HCT116 (cell line): ENCODE data around the gene TBC1D14. TPM values are rescaled to one million over a fixed set of nuclear protein-coding genes. Genes with fewer than 3 reads are reported as not detected.
"Not testable (repeated sequence)": the region's sequence is repeated elsewhere in the genome, so short reads cannot be mapped to it uniquely, and the experiment has no call there.

Experiments used
- ATAC-seq: fragments of 200-7000 bp; cut with Tn5 transposase; 2 replicates; pipeline ENCODE4 v1.9.1; 2020; ENCODE audit warnings: mild to moderate bottlenecking, moderate library complexity
- BruUV-seq: library from RNA; stranded (reverse); fragments of 400-500 nt; replicated peaks from 2 replicates; lab custom pipeline; 2021; lab: Mats Ljungman, UMichigan
- CTCF ChIA-PET: fragments of 300-600 bp; sonication (Branson Sonifier 250); formaldehyde crosslinking; loops from one replicate; lab custom pipeline; 2021; ENCODE audit warnings: antibody characterized with exemption; lab: Charles Lee
- POLR2A ChIA-PET: fragments of 300-600, 350-600 bp; sonication (Branson Sonifier 250); formaldehyde crosslinking; loops from one replicate; lab custom pipeline; 2021; ENCODE audit warnings: antibody characterized with exemption; lab: Charles Lee
- RAD21 ChIA-PET, 2 experiments: fragments of 300-600 bp; sonication (Branson Sonifier 250); formaldehyde crosslinking; loops; one replicate each; lab custom pipeline; 2023; ENCODE audit warnings: low total read pairs in 2 of 2; ENCODE audit not compliant: uncharacterized antibody in 2 of 2, unreplicated experiment in 2 of 2, low non-redundant PET in 1 of 2; lab: Charles Lee
- DNase-seq: peaks from one replicate; pipeline ENCODE4 v3.0.0-alpha.2; 2010; ENCODE audit warnings: low read depth, low spot score
- H2AFZ ChIP-seq: fragments of 200-600 bp; shearing (Covaris generic), sonication (generic); 2 replicates; pipeline ENCODE4 v1.6.1; 2017; ENCODE audit warnings: low read depth, mixed run types, mixed read lengths, antibody characterized with exemption, low read length; ENCODE audit not compliant: poor library complexity, severe bottlenecking
- H3K27ac ChIP-seq: 2 replicates; pipeline ENCODE4 v1.5.1; 2012; ENCODE audit warnings: low read depth, low read length
- H3K27me3 ChIP-seq: fragments of 200-600 bp; sonication (generic); 2 replicates; pipeline ENCODE4 v1.6.1; 2016; ENCODE audit warnings: mixed run types, low read length, mixed read lengths; ENCODE audit not compliant: insufficient read depth
- H3K36me3 ChIP-seq, 2 experiments: fragments of 200-500 bp in 1 of 2; fragments of 200-600 bp in 1 of 2; sonication (Bioruptor generic) in 1 of 2; sonication (generic) in 1 of 2; 2 replicates each; pipeline versions ENCODE4 v1.5.1 to v1.6.1; 2014 to 2016; ENCODE audit warnings: low read length in 2 of 2, inconsistent platforms in 1 of 2, mixed read lengths in 1 of 2, mixed run types in 1 of 2; ENCODE audit not compliant: insufficient read depth in 2 of 2, control insufficient read depth in 1 of 2
- H3K4me1 ChIP-seq, 2 experiments: fragments of 200-600 bp in 1 of 2; sonication (generic) in 1 of 2; 2 replicates each; pipeline versions ENCODE4 v1.5.1 to v1.6.1; 2012 to 2017; ENCODE audit warnings: low read length in 2 of 2, inconsistent platforms in 1 of 2, mild to moderate bottlenecking in 1 of 2, mixed read lengths in 1 of 2, mixed run types in 1 of 2, moderate library complexity in 1 of 2; ENCODE audit not compliant: insufficient read depth in 2 of 2, control insufficient read depth in 1 of 2
- H3K4me2 ChIP-seq: fragments of 200-600 bp; sonication (generic); 2 replicates; pipeline ENCODE4 v1.6.1; 2017; ENCODE audit warnings: mixed run types, low read length, mixed read lengths
- H3K4me3 ChIP-seq, 2 experiments: fragments of 200-600 bp in 1 of 2; sonication (generic) in 1 of 2; replicated peaks in 1 of 2; 2 replicates each; pipeline ENCODE4 v1.5.1; 2011 to 2016; ENCODE audit warnings: low read length in 2 of 2, control low read depth in 1 of 2, low read depth in 1 of 2, mild to moderate bottlenecking in 1 of 2, mixed read lengths in 1 of 2, mixed run types in 1 of 2
- H3K79me2 ChIP-seq: fragments of 200-600 bp; sonication (generic); 2 replicates; pipeline ENCODE4 v1.6.1; 2017; ENCODE audit warnings: mild to moderate bottlenecking, mixed run types, low read length, moderate library complexity, mixed read lengths; ENCODE audit not compliant: insufficient read depth
- H3K9ac ChIP-seq: fragments of 200-600 bp; sonication (generic); 2 replicates; pipeline ENCODE4 v1.6.1; 2016; ENCODE audit warnings: low read length, mixed read lengths
- H3K9me2 ChIP-seq: fragments of 200-600 bp; sonication (generic), shearing (Covaris generic); 2 replicates; pipeline ENCODE4 v1.6.1; 2017; ENCODE audit warnings: mixed run types, mild to moderate bottlenecking, moderate library complexity; ENCODE audit not compliant: insufficient read depth
- H3K9me3 ChIP-seq, 2 experiments: fragments of 200-500 bp in 1 of 2; fragments of 200-600 bp in 1 of 2; sonication (Bioruptor generic) in 1 of 2; sonication (generic) in 1 of 2; 2 replicates each; pipeline ENCODE4 v1.6.1; 2014 to 2017; ENCODE audit warnings: low read length in 2 of 2, mixed read lengths in 2 of 2, inconsistent platforms in 1 of 2, low read depth in 1 of 2, mild to moderate bottlenecking in 1 of 2, mixed run types in 1 of 2, moderate library complexity in 1 of 2; ENCODE audit not compliant: control insufficient read depth in 1 of 2, insufficient read depth in 1 of 2
- H4K20me1 ChIP-seq: fragments of 200-600 bp; sonication (generic), shearing (Covaris generic); 2 replicates; pipeline ENCODE4 v1.6.1; 2017; ENCODE audit warnings: mixed run types, mild to moderate bottlenecking, moderate library complexity; ENCODE audit not compliant: insufficient read depth
- CTCF ChIP-seq, 3 experiments: fragments of 200-600 bp in 1 of 3; sonication (generic) in 1 of 3; IDR thresholded peaks in 2 of 3; conservative IDR thresholded peaks in 1 of 3; 2 replicates each; pipeline ENCODE4 v1.5.1; 2012 to 2017; ENCODE audit warnings: low read depth in 2 of 3, low read length in 2 of 3, antibody characterized with exemption in 1 of 3, borderline replicate concordance in 1 of 3, control low read depth in 1 of 3, mild to moderate bottlenecking in 1 of 3, mixed read lengths in 1 of 3, mixed run types in 1 of 3, moderate library complexity in 1 of 3; ENCODE audit not compliant: insufficient read depth in 1 of 3
- EZH2phosphoT487 ChIP-seq: fragments of 200-600 bp; IDR thresholded peaks from 2 replicates; pipeline ENCODE4 v1.6.1; 2018; ENCODE audit warnings: antibody characterized with exemption, borderline replicate concordance
- RAD21 ChIP-seq: IDR thresholded peaks from 2 replicates; pipeline ENCODE4 v1.6.1; 2012; ENCODE audit warnings: low read depth, mild to moderate bottlenecking
- SP1 ChIP-seq: IDR thresholded peaks from 2 replicates; pipeline ENCODE4 v1.6.1; 2012; ENCODE audit warnings: low read depth
- TCF7L2 ChIP-seq: IDR thresholded peaks from 2 replicates; pipeline ENCODE4 v1.7.0; 2011; ENCODE audit warnings: borderline replicate concordance, inconsistent platforms; ENCODE audit not compliant: insufficient read depth, insufficient read length; ENCODE audit errors: extremely low read depth
- intact Hi-C: fragments of 100-400 bp; cut with micrococcal nuclease; formaldehyde crosslinking; loops from 2 replicates; pipeline ENCODE4 v1.10.0; 2022
- total RNA-seq: library from RNA; stranded (reverse); gene quantifications from one replicate; pipeline ENCODE4 v1.2.1, GENCODE V29; 2021; ENCODE audit not compliant: unreplicated experiment

TBC1D14 gene
- total RNA-seq, 1 experiment from 2014 or later = 62.9 TPM

- no peaks in the 10 kb centered on the region for H3K27me3 ChIP-seq
- BruUV-seq = no TSS peak
- H3K27ac ChIP-seq = no peak overlapping the region
- intact Hi-C loops = loop anchor here (1.0 to 10.0 kb wide), 3 partner anchors 57 to 249 kb away; no protein-coding TSS in a partner anchor
- no peaks in the 10 kb centered on the region for H3K9me2 ChIP-seq
- H3K9me3 ChIP-seq = no peaks in the 10 kb centered on the region
- H2AFZ ChIP-seq = no peak overlapping the region
- no peaks in the 10 kb centered on the region for H3K36me3 ChIP-seq
- RAD21 ChIA-PET = interaction anchor here in 1 of 2 experiments (0.9 kb wide), 1 partner anchor 22 kb away, joined by 3 read pairs; no protein-coding TSS in a partner anchor
- 0 out of 2 replicates have a peak, but pooled peaks cover 3% of the 10 kb centered on the region for H4K20me1 ChIP-seq
- CTCF ChIA-PET = interaction anchor here (0.6 to 1.7 kb wide), 9 partner anchors 9 to 108 kb away, joined by 3 to 10 read pairs (median 5); no protein-coding TSS in a partner anchor
- H3K4me3 ChIP-seq = no peak overlapping the region
- ATAC-seq (peak; percentile 90), DNase-seq (peak; percentile 70)
- no peak overlapping the region for H3K9ac ChIP-seq
- H3K4me1 ChIP-seq = peaks cover 3% of the 10 kb centered on the region in 2 experiments; a peak in 1 of 4 replicates
- no peaks in the 10 kb centered on the region; the same call in 1 of the 2 replicates for H3K79me2 ChIP-seq
- H3K4me2 ChIP-seq = no peak overlapping the region
- POLR2A ChIA-PET = no interaction called here
- TF ChIP-seq CTCF (IDR thresholded peaks at IDR 0.05 in 2 of 3, conservative IDR thresholded peaks at IDR 0.05 in 1 of 3; ENCODE audit: borderline replicate concordance in 1 of 3, insufficient read depth in 1 of 3, low read depth in 2 of 3, low read length in 2 of 3) (peak; percentile 75 to 98 (median 87)), EZH2phosphoT487 (no peak), SP1 (0 out of 2 replicates have a peak, but pooled peaks have one; percentile 9), TCF7L2 (peak; percentile 97), RAD21 (peak; percentile 79)
These were observed 64.7 kb downstream of the TBC1D14 start for GRCh38 chr4:6974138-6974848.

GRCh38 chr4:6977846-6978245 lies 68.2 kb downstream of the TBC1D14 start:
- H3K4me1 ChIP-seq, H4K20me1 ChIP-seq, H3K27ac ChIP-seq, H3K79me2 ChIP-seq, H3K4me2 ChIP-seq, BruUV-seq, H3K36me3 ChIP-seq, H3K9me2 ChIP-seq, H3K4me3 ChIP-seq, DNase-seq, H3K9ac ChIP-seq, RAD21 ChIA-PET, ATAC-seq, H3K27me3 ChIP-seq, H2AFZ ChIP-seq, POLR2A ChIA-PET, CTCF ChIA-PET, H3K9me3 ChIP-seq: not testable (repeated sequence)
- intact Hi-C loops = loop anchor here (10.0 kb wide), 1 partner anchor 253 kb away; no protein-coding TSS in a partner anchor
